ENCODE measurements around the gene NAA40.

DNA sequence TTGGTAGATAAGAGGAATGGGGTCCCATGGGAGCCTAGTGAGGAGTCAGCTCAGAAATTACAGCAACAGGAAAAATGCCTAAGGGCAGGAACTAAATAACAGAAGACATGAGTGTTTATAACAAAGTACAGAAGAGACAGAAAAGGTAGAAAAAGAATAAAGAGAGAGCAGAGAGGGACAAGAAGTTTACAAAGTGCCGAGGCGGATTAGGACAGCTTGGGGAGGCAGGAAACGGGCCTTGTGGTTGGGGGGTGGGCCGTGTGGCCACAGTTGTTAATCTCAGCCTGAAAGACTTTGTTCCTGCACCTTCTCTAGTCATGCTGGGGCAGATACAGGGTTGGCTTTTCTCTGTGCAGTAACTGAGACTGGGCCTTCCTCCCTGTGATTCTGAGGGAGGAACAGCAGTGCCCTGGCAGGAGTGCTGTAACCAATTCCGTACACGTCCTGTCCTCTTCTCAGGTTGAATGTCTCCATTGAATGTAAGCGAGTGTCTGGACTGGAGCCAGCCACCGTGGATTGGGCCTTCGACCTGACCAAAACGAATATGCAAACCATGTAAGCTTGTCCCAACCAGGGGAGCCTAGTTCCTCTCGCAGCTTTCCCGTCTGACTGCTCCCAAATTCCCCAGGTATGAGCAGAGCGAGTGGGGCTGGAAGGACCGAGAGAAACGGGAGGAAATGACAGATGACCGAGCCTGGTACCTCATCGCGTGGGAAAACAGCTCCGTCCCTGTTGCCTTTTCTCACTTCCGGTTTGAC, 13.2 kb downstream of the NAA40 start:
- TF ChIP-seq, protein P1, sequence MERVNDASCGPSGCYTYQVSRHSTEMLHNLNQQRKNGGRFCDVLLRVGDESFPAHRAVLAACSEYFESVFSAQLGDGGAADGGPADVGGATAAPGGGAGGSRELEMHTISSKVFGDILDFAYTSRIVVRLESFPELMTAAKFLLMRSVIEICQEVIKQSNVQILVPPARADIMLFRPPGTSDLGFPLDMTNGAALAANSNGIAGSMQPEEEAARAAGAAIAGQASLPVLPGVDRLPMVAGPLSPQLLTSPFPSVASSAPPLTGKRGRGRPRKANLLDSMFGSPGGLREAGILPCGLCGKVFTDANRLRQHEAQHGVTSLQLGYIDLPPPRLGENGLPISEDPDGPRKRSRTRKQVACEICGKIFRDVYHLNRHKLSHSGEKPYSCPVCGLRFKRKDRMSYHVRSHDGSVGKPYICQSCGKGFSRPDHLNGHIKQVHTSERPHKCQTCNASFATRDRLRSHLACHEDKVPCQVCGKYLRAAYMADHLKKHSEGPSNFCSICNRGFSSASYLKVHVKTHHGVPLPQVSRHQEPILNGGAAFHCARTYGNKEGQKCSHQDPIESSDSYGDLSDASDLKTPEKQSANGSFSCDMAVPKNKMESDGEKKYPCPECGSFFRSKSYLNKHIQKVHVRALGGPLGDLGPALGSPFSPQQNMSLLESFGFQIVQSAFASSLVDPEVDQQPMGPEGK (CRISPR knock-in tag; IDR thresholded peaks at IDR 0.05; ENCODE audit: borderline replicate concordance), result no peak
- TF ChIP-seq ARNTL (CRISPR knock-in tag; IDR thresholded peaks at IDR 0.05; ENCODE audit: borderline replicate concordance, low read depth) (no peak), RARB (CRISPR knock-in tag; IDR thresholded peaks at IDR 0.05) (no peak)

Data from SK-N-SH treated with all-trans-retinoic acid at 6 μM for 48 hours (cell line).